ENCODE measurements around the gene UBXN4. TPM values are rescaled to one million over a fixed set of nuclear protein-coding genes. Genes with fewer than 3 reads are reported as not detected.
A peak's percentile ranks its signal among the peaks of the same experiment; 100 is the strongest.
"Not testable (repeated sequence)": the region's sequence is repeated elsewhere in the genome, so short reads cannot be mapped to it uniquely, and the experiment has no call there.

Gene UBXN4
- total RNA-seq, 1 experiment from 2014 or later: 85.9 TPM

DNA sequence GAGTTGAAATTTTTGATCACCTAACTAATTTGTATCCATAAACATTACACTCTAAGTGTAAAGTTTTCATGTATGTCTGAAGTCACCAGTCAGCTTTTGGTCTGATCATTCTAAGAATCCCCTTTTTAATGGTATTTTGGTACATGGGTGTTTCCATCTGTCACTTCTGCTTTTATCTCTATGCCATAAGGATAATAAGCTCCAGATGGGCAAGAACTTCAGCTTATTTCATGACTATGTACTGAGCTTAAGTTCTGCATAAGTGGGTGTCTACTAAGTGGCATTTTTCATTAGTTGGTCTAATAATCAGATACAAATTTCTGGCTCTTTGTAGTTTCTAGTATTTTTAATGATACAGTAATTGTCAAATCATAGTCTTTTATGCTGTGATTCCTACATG, 20.4 kb downstream of the UBXN4 start:
- no peak for DNase-seq (ENCODE audit: extremely low read depth, low read depth)

DNA sequence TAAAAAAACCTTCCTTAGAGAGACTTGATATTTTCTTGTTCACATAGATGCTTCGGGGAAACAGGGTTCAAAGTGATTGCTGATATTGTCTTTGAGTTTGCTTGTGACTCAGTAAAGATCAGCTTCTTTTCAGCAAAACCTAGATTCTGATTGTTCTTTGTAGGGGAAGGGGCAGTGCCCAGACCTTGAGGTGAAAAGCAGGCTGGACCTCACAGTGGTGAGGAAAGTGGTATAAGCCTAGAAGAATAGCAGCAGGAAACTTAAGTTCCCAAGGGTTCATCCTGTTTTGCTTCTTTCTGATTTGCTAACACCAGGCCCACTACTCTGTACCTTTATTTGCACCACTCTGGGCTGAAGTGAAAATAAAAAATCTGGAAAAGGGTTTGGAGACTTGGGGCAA, 20.9 kb downstream of the UBXN4 start:
- DNase-seq (ENCODE audit: extremely low read depth, low read depth): no peak

GRCh38 chr2:135768863-135769262, 27.2 kb downstream of the UBXN4 start:
- DNase-seq (ENCODE audit: extremely low read depth, low read depth): no peak

DNA sequence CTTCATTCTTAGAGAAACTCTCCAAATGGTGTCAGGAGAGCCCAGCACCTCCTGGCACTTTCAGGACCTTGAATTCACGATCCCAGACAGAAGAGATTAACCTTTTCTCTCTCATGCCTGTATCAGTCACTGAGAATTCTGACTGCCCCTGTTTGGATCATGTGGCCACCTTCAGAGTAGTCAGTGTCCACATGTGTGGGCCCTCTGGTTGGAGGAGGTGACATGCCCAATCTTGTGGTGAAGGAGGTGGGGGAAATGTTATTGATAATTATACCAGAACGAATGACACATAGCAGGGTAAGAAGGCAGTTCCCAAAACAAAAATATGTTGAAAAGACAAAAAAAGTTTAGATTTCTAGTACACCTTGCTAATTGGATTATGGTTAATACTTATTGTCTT, 31.7 kb downstream of the UBXN4 start:
- DNase-seq (ENCODE audit: extremely low read depth, low read depth): no peak

- DNase-seq (ENCODE audit: extremely low read depth, low read depth): no peak
Measured at GRCh38 chr2:135773917-135774316, 32.3 kb downstream of the UBXN4 start.

DNA sequence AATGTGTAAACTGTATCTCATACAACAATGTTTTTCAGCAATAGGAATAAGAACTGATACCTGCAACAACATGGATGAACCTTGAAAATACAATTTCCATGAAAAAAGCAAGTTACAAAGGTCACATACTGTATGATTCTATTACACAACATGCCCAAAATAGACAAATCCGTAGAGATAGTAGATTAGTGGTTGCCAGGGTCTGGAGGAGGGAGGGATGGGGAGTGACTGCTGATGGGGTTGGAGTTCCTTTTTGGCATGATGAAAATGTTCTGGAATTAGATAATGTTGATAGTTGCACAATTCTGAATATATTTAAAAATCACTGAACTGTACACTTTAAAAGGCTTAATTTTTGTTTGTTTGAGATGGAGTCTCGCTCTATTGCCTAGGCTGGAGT, 33.8 kb downstream of the UBXN4 start:
- DNase-seq (ENCODE audit: extremely low read depth, low read depth): no peak

GRCh38 chr2:135776367-135776766, 34.7 kb downstream of the UBXN4 start:
- no peak for DNase-seq (ENCODE audit: extremely low read depth, low read depth)

DNA sequence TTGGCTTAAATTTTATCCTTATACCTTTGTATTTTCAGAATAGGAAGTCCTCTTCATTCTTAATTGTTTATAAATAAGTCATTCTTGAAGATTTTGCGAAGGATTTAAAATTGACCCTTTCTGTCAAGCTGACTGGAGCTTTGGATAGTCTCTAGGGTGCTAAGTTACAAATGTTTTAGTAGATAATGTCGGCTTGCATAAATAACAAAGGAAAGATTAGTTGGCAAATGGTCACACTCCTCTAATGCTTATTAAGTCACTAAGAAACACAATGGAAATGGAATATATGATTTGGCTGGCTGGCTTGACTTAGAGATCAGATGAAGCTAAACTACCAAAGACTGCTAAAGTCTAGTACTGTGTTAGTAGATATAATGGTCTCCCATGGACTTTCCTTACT, 40.6 kb downstream of the UBXN4 start:
- DNase-seq (ENCODE audit: extremely low read depth, low read depth): no peak

DNA sequence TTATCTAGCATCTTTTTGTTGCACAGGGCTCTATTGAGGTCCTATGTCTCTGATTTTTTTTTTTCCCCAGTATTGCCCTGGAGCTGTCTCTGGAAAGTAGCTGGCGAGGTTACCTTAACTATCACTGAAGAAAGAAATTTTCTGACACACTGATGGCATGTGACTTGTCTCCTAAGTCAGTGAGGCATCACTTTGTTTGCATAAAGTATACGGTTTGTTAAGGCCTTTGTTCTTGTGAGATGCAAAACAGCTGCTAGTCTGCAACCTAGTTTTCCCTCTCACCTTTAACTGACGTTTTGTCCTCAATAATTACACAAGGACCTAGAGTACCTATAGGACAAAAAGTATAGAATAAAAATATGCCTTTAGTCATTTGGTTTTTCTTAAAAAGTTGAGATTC, 41.8 kb downstream of the UBXN4 start:
- no peak for DNase-seq (ENCODE audit: extremely low read depth, low read depth)

DNA sequence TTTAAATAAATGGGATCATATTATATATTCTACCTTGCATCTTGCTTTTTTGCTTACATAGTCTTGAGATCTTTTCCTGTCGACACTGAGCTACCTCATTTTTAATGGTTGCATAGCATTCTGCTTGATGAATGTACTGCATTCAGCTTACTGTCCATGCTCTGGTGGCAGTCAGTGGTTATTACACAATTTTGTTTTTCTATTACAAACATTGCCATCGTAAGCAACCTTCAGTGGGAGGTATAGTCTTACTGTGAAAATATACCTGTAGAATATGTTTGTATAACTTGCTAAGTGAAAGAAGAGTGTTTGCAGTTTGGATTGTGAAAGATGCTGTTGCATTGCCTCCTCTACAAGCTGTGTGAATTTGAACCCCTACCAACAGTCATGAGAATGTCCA, 43.4 kb downstream of the UBXN4 start:
- no peak for DNase-seq (ENCODE audit: extremely low read depth, low read depth)

DNA sequence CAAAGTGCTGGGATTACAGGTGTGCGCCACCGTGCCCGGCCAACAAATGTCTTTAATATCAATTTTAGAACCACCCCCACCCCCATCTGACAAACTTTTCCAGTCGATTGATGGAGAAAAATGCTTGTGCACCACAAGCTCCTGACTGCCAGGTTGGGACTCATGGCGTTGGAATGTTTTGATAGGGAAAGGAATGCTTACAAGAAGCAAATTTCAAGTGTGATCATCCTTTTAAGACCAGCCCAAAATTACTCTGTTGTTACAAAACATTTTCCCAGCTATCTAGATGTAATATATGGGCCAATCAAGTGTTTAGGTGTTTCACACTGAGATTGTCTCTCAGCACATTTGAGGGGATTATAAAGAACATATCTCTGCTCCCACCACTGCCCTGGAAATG, 45.2 kb downstream of the UBXN4 start:
- no peak for DNase-seq (ENCODE audit: extremely low read depth, low read depth)

DNA sequence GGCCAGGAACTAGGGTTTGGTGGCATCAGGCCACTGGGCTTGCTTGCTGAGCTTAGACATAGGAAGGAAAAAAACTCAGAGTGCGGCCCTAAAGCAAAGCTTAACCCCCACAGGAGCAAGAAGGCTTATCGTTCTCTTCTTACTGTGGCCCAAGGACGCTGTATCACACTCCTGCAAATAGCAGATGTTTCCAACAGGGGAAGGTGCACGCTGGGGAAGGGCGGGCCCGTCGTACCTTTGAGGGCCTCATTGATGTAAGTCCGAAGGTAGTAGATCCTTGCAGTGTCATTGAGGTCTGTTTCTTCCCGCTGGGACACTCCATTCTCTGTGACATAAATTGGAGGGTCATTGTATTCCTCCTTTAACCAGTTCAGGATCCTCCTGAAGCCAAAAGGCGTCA, 48.8 kb downstream of the UBXN4 start:
- DNase-seq (ENCODE audit: extremely low read depth, low read depth): no peak

DNA sequence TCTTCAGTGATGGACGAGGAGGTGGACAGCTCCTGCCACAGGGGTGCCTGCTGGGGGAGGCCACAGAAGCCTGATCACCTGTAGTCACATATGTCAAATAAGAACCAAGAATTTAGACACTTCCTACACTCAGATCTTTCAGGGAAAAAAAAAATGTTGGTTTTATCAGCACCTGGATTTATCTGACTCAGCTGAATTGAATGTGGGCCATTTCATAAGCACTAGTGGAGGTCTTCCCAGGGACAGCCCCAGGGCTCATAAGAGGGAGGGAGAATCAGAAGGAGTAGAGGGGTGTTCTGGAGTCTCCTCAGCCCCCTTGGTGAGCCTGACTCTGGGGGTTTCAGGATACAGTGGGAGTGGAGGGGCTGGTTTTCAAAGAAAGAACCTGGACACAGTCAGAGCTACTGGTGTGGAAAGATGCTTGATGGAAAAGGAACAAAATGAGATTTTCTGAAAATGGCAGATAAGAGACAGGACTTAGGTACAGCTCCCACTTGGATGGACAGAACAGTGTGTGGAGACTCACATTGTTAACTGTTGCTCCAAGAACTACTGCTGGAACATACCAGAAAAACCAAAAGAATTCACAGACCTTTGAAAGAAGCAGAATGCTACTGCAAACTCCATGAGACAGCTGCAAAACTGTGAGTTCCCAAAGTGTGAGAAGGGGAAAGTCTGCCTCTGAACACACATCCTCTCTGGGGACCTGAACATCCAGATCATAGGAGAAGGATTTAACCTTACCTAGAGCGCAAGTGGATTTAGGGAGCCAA, 49.9 kb downstream of the UBXN4 start:
- DNase-seq (ENCODE audit: extremely low read depth, low read depth): no peak

DNA sequence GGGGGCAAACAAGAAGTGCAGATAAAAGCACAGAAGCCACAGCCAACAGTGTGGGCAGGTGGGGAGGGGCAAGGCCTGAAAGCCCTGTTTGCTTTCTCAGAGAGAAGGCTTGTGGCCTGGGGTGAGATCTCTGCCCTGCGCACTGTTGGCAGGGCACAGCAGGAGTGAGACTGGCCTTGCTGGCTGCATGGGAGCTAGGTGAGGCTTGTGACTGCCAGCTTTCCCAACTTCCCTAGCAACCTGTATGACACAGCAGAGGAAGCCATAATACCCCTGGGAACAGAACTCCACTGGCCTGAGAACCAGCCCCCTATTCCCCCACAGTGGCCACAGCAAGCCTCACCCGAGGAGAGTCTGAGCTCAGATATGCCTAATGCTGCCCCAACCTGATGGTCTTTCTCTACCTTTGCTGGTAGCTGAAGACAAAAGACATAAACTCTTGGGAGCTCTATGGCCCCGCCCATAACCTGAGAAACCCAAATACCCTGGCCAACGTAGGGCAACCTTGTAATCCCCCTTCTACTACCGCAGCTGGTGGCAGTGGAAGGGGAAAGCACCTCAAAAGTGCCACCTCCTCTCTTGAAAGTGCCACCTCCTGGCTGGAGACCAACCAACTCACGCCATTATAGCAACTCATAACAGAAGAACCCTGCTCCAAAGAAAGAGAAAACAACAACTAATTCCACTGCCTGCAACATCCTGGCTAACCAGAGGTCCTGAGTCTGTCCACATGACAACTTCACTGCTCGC, 50.9 kb downstream of the UBXN4 start:
- DNase-seq (ENCODE audit: extremely low read depth, low read depth): no peak

GRCh38 chr2:135795641-135796040, 54.0 kb downstream of the UBXN4 start:
- DNase-seq (ENCODE audit: extremely low read depth, low read depth): not testable (repeated sequence)

GRCh38 chr2:135796606-135797005, 55.0 kb downstream of the UBXN4 start:
- no peak for DNase-seq (ENCODE audit: extremely low read depth, low read depth)

DNA sequence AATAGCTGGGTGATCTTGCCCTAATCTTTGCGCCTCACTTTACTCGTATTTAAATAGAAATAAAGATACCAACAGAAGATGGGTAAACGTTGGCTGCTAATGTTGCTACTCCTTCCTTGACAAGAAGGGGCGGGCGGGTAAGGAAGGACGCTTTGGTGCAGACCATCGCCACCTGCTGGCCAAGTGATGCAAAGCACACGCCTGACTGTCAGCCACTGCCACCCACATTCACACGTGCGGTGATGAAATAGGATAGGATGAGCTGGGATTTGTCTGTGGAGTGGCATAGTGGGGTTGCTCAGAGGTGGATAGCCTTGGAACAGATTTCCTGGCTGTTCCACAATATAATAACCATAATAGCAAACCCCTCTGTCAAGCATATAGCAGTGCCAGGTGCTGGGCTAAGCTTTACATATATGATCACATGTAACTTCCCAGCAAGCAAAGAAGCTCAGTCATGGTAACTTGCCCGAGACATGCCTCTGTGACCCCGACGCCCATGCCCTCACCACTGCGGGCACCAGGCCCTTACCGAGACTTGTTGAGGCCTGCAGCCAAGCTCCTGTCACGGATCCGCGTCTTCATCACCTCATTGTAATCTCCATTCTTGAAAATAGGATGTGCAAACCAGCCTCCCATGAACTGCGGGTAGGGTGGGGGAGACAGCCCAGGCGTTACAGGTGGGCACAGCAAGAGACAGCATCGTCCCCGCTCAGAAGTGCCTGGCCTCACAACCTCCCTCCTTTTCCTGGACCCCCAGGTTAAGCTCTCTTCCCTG, 56.0 kb downstream of the UBXN4 start:
- peak; percentile 76 for DNase-seq (ENCODE audit: extremely low read depth, low read depth)

DNA sequence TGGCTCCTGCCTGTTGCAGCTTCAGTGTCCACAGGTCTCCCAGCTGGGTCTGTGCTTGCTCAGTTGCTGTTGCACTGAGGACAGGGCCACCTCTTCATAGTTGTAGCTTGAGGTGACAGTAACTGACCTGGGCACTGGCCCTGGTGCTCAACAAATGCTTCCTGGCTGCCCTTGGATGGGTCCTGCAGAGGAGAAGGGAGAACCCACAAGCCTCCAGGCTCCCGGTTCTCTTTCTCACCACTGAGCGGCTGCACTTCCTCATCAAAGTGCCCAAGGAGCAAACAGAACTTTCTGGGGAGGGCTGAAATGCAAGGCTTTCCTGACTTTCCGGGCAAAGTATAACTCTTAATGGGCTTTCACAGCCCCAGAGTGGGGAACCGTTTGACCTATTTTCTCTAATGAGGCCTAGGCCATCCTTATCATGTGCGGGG, 56.6 kb downstream of the UBXN4 start:
- no peak for DNase-seq (ENCODE audit: extremely low read depth, low read depth)

- no peak for DNase-seq (ENCODE audit: extremely low read depth, low read depth)
Measured at GRCh38 chr2:135798762-135799161, 57.1 kb downstream of the UBXN4 start.

- DNase-seq (ENCODE audit: extremely low read depth, low read depth): no peak
Measured at GRCh38 chr2:135799738-135800137, 58.1 kb downstream of the UBXN4 start.

All from NCI-H460 (cell line).